Measurements from ENCODE around the gene AOPEP. TPM values are rescaled to one million over a fixed set of nuclear protein-coding genes. Genes with fewer than 3 reads are reported as not detected.
"Not testable (repeated sequence)": the region's sequence is repeated elsewhere in the genome, so short reads cannot be mapped to it uniquely, and the experiment has no call there.

The AOPEP gene
- total and polyA plus RNA-seq, 9 of the 15 experiments (the other 6 are each of a cell fraction or from before 2014, with no cell fraction given) = 4.5 to 19.3 (median 13.5) TPM

- DNase-seq (ENCODE audit: extremely low read depth in 1 of 4, low spot score in 3 of 4); H4K20me1 ChIP-seq (replicated peaks; ENCODE audit: control insufficient read depth, insufficient read depth, low read length); H3K4me1 ChIP-seq (replicated peaks in 1 of 2; ENCODE audit: control insufficient read depth in 2 of 2, insufficient read depth in 2 of 2, low read length in 2 of 2); ATAC-seq; H3K4me2 ChIP-seq (ENCODE audit: insufficient read depth, low read length); H3K79me2 ChIP-seq (ENCODE audit: control insufficient read depth, insufficient read depth, low read length); H3K9me1 ChIP-seq (ENCODE audit: control insufficient read depth, insufficient read depth, low read length); H3K4me3 ChIP-seq; intact Hi-C loops (cut with micrococcal nuclease); H3K27ac ChIP-seq (ENCODE audit: extremely low read depth, low read depth, low read length); BruUV-seq (replicated peaks); H3K9me3 ChIP-seq (replicated peaks; ENCODE audit: control insufficient read depth, insufficient read depth, low read depth, low read length); in situ Hi-C loops (cut with MboI); H3K27me3 ChIP-seq (ENCODE audit: control insufficient read depth in 2 of 2, insufficient read depth in 2 of 2, low read length in 2 of 2); H3K36me3 ChIP-seq (ENCODE audit: control insufficient read depth, insufficient read depth, low read length); CTCF ChIA-PET (ENCODE audit: low intra/inter-chr PET ratio); H3K9ac ChIP-seq (ENCODE audit: insufficient read depth in 1 of 2, low read depth in 2 of 2, low read length in 2 of 2); H2AFZ ChIP-seq (ENCODE audit: low read depth, low read length); FAIRE-seq: not testable (repeated sequence)
- POLR2A ChIA-PET = interaction anchor here (0.8 to 1.1 kb wide), 3 partner anchors 8 to 16 kb away, joined by 3 to 4 read pairs (median 3); no protein-coding TSS in a partner anchor
- 52% methylated on average over 10 of the region's 10 CpGs for WGBS (ENCODE audit: insufficient coverage, low coverage, missing lambda C conversion rate)
These were observed 122.3 kb downstream of the AOPEP start for GRCh38 chr9:94848791-94849190.

GRCh38 chr9:94850540-94851434 is 124.3 kb downstream of the AOPEP start:
- H3K9me1 ChIP-seq (ENCODE audit: control insufficient read depth, insufficient read depth, low read length) = no peaks in the 10 kb centered on the region
- no peaks in the 10 kb centered on the region for H3K27me3 ChIP-seq (ENCODE audit: control insufficient read depth in 2 of 2, insufficient read depth in 2 of 2, low read length in 2 of 2)
- H3K4me1 ChIP-seq (replicated peaks in 1 of 2; ENCODE audit: control insufficient read depth in 2 of 2, insufficient read depth in 2 of 2, low read length in 2 of 2) = no peaks in the 10 kb centered on the region
- DNase-seq (ENCODE audit: extremely low read depth in 1 of 4, low spot score in 3 of 4) = no peak
- 0 out of 2 replicates have a peak, but pooled peaks cover 4% of the 10 kb centered on the region for H4K20me1 ChIP-seq (replicated peaks; ENCODE audit: control insufficient read depth, insufficient read depth, low read length)
- H3K27ac ChIP-seq (ENCODE audit: extremely low read depth, low read depth, low read length) = no peak overlapping the region
- no peak overlapping the region for H3K4me3 ChIP-seq
- POLR2A ChIA-PET = interaction anchor here (0.5 kb wide), 1 partner anchor 101 kb away, joined by 3 read pairs; no protein-coding TSS in a partner anchor
- WGBS (ENCODE audit: insufficient coverage, low coverage, missing lambda C conversion rate) = 59% methylated on average over 14 of the region's 14 CpGs
- in situ Hi-C loops (cut with MboI) (no loop called here), intact Hi-C loops (cut with micrococcal nuclease) (no loop called here)
- CTCF ChIA-PET (ENCODE audit: low intra/inter-chr PET ratio) = no interaction called here
- H3K9ac ChIP-seq (ENCODE audit: insufficient read depth in 1 of 2, low read depth in 2 of 2, low read length in 2 of 2) = no peak overlapping the region
- H3K9me3 ChIP-seq (replicated peaks; ENCODE audit: control insufficient read depth, insufficient read depth, low read depth, low read length) = no peaks in the 10 kb centered on the region
- BruUV-seq (replicated peaks) = no TSS peak
- ATAC-seq = no peak
- H2AFZ ChIP-seq (ENCODE audit: low read depth, low read length) = no peak overlapping the region
- no peaks in the 10 kb centered on the region for H3K79me2 ChIP-seq (ENCODE audit: control insufficient read depth, insufficient read depth, low read length)
- H3K4me2 ChIP-seq (ENCODE audit: insufficient read depth, low read length) = no peak overlapping the region
- FAIRE-seq = no peak
- H3K36me3 ChIP-seq (ENCODE audit: control insufficient read depth, insufficient read depth, low read length) = no peaks in the 10 kb centered on the region
- TF ChIP-seq ZFP91 (CRISPR knock-in tag; IDR thresholded peaks at IDR 0.05) (no peak), ZNF232 (CRISPR knock-in tag; IDR thresholded peaks at IDR 0.05) (no peak), ETV1 (tag; conservative IDR thresholded peaks at IDR 0.05; ENCODE audit: low read depth) (no peak), HOXB6 (CRISPR knock-in tag; IDR thresholded peaks at IDR 0.05; ENCODE audit: borderline replicate concordance) (no peak), ZSCAN29 (IDR thresholded peaks at IDR 0.05) (no peak), HNRNPUL1 (IDR thresholded peaks at IDR 0.05; ENCODE audit: low read length) (no peak), ID3 (CRISPR knock-in tag; IDR thresholded peaks at IDR 0.05) (no peak), ID3 (tag; IDR thresholded peaks at IDR 0.05) (no peak), ZBTB2 (IDR thresholded peaks at IDR 0.05) (no peak)

Measured in K562 (cell line).